Testis (tissue), 2 donors: ENCODE measurements around the gene AIG1.

Experiments
- POLR2A ChIP-seq: fragments of 450-650 bp; IDR thresholded peaks from one replicate; pipeline ENCODE4 v1.6.1; 2017; ENCODE audit warnings: antibody characterized with exemption, mild to moderate bottlenecking, moderate library complexity
- TF ChIP-seq, protein P1 (sequence below), 3 experiments: fragments of 450-650 bp in 2 of 3; fragments of 200-600 bp in 1 of 3; sonication (generic) in 1 of 3; IDR thresholded peaks; one replicate each; pipeline ENCODE4 v1.5.1; 2016 to 2019; ENCODE audit warnings: antibody characterized with exemption in 3 of 3, mild to moderate bottlenecking in 2 of 3, moderate library complexity in 1 of 3

GRCh38 chr6:143299253-143300166 lies 238.8 kb downstream of the AIG1 start:
- TF ChIP-seq, protein P1, sequence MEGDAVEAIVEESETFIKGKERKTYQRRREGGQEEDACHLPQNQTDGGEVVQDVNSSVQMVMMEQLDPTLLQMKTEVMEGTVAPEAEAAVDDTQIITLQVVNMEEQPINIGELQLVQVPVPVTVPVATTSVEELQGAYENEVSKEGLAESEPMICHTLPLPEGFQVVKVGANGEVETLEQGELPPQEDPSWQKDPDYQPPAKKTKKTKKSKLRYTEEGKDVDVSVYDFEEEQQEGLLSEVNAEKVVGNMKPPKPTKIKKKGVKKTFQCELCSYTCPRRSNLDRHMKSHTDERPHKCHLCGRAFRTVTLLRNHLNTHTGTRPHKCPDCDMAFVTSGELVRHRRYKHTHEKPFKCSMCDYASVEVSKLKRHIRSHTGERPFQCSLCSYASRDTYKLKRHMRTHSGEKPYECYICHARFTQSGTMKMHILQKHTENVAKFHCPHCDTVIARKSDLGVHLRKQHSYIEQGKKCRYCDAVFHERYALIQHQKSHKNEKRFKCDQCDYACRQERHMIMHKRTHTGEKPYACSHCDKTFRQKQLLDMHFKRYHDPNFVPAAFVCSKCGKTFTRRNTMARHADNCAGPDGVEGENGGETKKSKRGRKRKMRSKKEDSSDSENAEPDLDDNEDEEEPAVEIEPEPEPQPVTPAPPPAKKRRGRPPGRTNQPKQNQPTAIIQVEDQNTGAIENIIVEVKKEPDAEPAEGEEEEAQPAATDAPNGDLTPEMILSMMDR (IDR thresholded peaks at IDR 0.05), result no peak
- no peak for TF ChIP-seq POLR2A
